ENCODE measurements around the gene HNRNPD.

GRCh38 chr4:82371497-82371896 is 2.3 kb downstream of the HNRNPD start:
- TF ChIP-seq CTCF (IDR thresholded peaks at IDR 0.05): no peak
- TF ChIP-seq SP1 (CRISPR knock-in tag; conservative IDR thresholded peaks at IDR 0.05): no peak
- no peak for TF ChIP-seq IRF1 (CRISPR knock-in tag; IDR thresholded peaks at IDR 0.05)
- no peak for TF ChIP-seq NR1H2 (CRISPR knock-in tag; IDR thresholded peaks at IDR 0.05)
- no peak for TF ChIP-seq ZNF138 (CRISPR knock-in tag; conservative IDR thresholded peaks at IDR 0.05)
- no peak for TF ChIP-seq FOXP4 (CRISPR knock-in tag; IDR thresholded peaks at IDR 0.05)
- no peak for TF ChIP-seq ZBTB21 (CRISPR knock-in tag; IDR thresholded peaks at IDR 0.05; ENCODE audit: borderline replicate concordance)
- TF ChIP-seq ELF4 (CRISPR knock-in tag; IDR thresholded peaks at IDR 0.05; ENCODE audit: low read depth): no peak
- no peak for TF ChIP-seq ZBTB43 (CRISPR knock-in tag; IDR thresholded peaks at IDR 0.05)
- TF ChIP-seq RELA (CRISPR knock-in tag; IDR thresholded peaks at IDR 0.05; ENCODE audit: borderline replicate concordance): no peak
- TF ChIP-seq CREB1 (CRISPR knock-in tag; IDR thresholded peaks at IDR 0.05): no peak
- TF ChIP-seq NR3C1 (CRISPR knock-in tag; conservative IDR thresholded peaks at IDR 0.05; ENCODE audit: low read depth): no peak

All from WTC11 (cell line).